Measurements from ENCODE around the gene XG.

Gene XG

DNA sequence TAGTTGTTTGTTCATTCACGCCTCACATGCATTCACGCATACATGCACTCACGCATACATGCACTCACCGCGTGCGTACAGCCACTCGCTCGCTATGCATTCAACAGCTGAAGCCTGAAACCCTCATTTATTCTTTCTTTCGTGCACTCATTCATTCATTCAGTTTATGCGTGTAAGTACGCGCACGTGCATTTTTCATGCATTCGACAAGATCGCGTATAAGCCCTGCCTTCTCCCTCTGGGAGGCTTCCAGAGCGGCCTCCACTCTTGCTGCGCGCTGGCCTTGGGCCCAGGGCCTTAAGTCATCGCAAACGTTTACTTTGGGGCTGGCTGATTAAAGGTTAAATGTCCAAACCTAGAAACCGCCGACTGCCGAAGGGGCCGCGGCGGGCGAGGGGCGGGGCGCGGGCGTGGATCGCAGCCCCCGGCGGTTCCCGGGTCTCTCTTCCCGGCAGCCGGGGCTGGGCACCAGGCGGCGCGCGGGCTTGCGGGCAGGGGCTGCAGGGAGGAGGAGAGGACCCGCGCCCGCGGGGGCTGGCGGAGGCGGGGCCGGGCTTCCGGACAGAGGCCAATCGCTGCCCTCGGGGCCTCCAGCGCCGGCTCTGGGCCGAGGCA lies 76.6 kb downstream of the XG start, which contains the start of gene GYG2:
GYG2 (plus strand) TSS at position 587 of the 615 bp plus-strand sequence. CDS start 1,259 bp downstream, outside the sequence.
- TF ChIP-seq, protein P1, sequence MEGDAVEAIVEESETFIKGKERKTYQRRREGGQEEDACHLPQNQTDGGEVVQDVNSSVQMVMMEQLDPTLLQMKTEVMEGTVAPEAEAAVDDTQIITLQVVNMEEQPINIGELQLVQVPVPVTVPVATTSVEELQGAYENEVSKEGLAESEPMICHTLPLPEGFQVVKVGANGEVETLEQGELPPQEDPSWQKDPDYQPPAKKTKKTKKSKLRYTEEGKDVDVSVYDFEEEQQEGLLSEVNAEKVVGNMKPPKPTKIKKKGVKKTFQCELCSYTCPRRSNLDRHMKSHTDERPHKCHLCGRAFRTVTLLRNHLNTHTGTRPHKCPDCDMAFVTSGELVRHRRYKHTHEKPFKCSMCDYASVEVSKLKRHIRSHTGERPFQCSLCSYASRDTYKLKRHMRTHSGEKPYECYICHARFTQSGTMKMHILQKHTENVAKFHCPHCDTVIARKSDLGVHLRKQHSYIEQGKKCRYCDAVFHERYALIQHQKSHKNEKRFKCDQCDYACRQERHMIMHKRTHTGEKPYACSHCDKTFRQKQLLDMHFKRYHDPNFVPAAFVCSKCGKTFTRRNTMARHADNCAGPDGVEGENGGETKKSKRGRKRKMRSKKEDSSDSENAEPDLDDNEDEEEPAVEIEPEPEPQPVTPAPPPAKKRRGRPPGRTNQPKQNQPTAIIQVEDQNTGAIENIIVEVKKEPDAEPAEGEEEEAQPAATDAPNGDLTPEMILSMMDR (IDR thresholded peaks at IDR 0.05) = no peak
- H3K9me3 ChIP-seq = no peaks in the 10 kb centered on the region
- DNase-seq = no peak
- H3K27ac ChIP-seq = no peak within 1 kb of the TSS
- peak within 1 kb of the TSS; percentile 38 to 49 for H3K4me3 ChIP-seq
- intact Hi-C loops (cut with DNase I; ENCODE audit: low total_unique reads) = no loop called here
- H3K4me1 ChIP-seq = peaks cover 0 to 15% (median 10%) of the 10 kb centered on the region in 4 donors
- H3K36me3 ChIP-seq = no peaks in the 10 kb centered on the region
- peaks cover 0 to 5% of the 10 kb centered on the region in 2 donors for H3K27me3 ChIP-seq

- H3K36me3 ChIP-seq = no peaks in the 10 kb centered on the region
- H3K27ac ChIP-seq = no peak overlapping the region
- intact Hi-C loops (cut with DNase I; ENCODE audit: low total_unique reads) = no loop called here
- H3K27me3 ChIP-seq = peaks cover 0 to 5% of the 10 kb centered on the region in 2 donors
- TF ChIP-seq, protein P1 (IDR thresholded peaks at IDR 0.05) = no peak
- peak overlapping the region; percentile 38 to 49 for H3K4me3 ChIP-seq
- no peak for DNase-seq
- H3K9me3 ChIP-seq = no peaks in the 10 kb centered on the region
- H3K4me1 ChIP-seq = peaks cover 0 to 15% (median 10%) of the 10 kb centered on the region in 4 donors
Observed at GRCh38 chrX:2828959-2829411, 77.1 kb downstream of the XG start.

GRCh38 chrX:2829469-2830246 lies 77.8 kb downstream of the XG start:
- Histone ChIP-seq H3K27ac (no peak overlapping the region), H3K4me3 (peak overlapping the region; percentile 38 to 49), H3K27me3 (peaks cover 0 to 5% of the 10 kb centered on the region in 2 donors), H3K36me3 (no peaks in the 10 kb centered on the region), H3K9me3 (no peaks in the 10 kb centered on the region), H3K4me1 (peaks cover 0 to 15% (median 10%) of the 10 kb centered on the region in 4 donors)
- intact Hi-C loops (cut with DNase I; ENCODE audit: low total_unique reads) = no loop called here
- TF ChIP-seq, protein P1 (IDR thresholded peaks at IDR 0.05) = no peak
- DNase-seq = no peak

GRCh38 chrX:2831471-2832228 lies 79.8 kb downstream of the XG start:
- Histone ChIP-seq H3K27me3 (peaks cover 0 to 5% of the 10 kb centered on the region in 2 donors), H3K4me1 (peaks cover 0 to 15% (median 10%) of the 10 kb centered on the region in 4 donors), H3K4me3 (no peak overlapping the region), H3K9me3 (no peaks in the 10 kb centered on the region), H3K27ac (no peak overlapping the region), H3K36me3 (no peaks in the 10 kb centered on the region)
- no peak for DNase-seq
- TF ChIP-seq, protein P1 (IDR thresholded peaks at IDR 0.05) = no peak
- intact Hi-C loops (cut with DNase I; ENCODE audit: low total_unique reads) = no loop called here

- Histone ChIP-seq H3K36me3 (no peaks in the 10 kb centered on the region), H3K27me3 (no peaks in the 10 kb centered on the region), H3K9me3 (peaks cover 0 to 11% (median 4%) of the 10 kb centered on the region in 3 donors), H3K4me1 (no peaks in the 10 kb centered on the region), H3K4me3 (no peak overlapping the region), H3K27ac (no peak overlapping the region)
- DNase-seq = no peak
- intact Hi-C loops (cut with DNase I; ENCODE audit: low total_unique reads) = no loop called here
- TF ChIP-seq, protein P1 (IDR thresholded peaks at IDR 0.05) = no peak
Observed at GRCh38 chrX:2837961-2838360, 86.1 kb downstream of the XG start.

Data from tibial artery (tissue), 4 donors.